Measurements from ENCODE around the gene HCST.

DNA sequence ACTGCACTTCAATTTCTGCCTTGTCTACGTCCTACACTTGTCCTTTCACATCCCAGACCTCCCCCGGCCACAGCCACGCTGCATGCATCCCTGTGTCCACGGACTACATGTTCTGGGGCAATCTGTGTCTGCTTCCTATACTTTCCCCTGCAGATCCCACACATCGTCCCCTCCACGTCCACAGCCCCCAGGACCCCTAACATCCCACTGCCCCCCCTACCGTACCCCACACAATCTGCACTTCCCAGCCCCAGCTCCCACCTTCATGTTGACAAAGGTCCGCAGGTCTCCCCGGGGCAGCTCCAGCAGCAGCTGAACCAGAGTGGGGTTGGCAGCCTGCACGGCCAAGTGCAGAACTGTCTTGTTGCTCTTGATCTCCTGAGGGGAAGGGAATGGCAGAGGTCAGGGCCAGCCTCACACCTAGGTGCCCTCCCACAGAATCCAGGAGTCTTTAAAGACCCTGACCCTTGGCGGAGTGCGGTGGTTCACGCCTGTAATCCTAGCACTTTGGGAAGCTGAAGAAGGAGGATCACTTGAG, 12.1 kb upstream of the HCST start:
- TF ChIP-seq, protein P1, sequence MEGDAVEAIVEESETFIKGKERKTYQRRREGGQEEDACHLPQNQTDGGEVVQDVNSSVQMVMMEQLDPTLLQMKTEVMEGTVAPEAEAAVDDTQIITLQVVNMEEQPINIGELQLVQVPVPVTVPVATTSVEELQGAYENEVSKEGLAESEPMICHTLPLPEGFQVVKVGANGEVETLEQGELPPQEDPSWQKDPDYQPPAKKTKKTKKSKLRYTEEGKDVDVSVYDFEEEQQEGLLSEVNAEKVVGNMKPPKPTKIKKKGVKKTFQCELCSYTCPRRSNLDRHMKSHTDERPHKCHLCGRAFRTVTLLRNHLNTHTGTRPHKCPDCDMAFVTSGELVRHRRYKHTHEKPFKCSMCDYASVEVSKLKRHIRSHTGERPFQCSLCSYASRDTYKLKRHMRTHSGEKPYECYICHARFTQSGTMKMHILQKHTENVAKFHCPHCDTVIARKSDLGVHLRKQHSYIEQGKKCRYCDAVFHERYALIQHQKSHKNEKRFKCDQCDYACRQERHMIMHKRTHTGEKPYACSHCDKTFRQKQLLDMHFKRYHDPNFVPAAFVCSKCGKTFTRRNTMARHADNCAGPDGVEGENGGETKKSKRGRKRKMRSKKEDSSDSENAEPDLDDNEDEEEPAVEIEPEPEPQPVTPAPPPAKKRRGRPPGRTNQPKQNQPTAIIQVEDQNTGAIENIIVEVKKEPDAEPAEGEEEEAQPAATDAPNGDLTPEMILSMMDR (conservative IDR thresholded peaks at IDR 0.05; ENCODE audit: low read depth, low read length), result no peak
- TF ChIP-seq EZH2 (IDR thresholded peaks at IDR 0.05; ENCODE audit: low read length, unreplicated experiment), result no peak
